ENCODE measurements around the gene CARD10.
"Not testable (repeated sequence)": the region's sequence is repeated elsewhere in the genome, so short reads cannot be mapped to it uniquely, and the experiment has no call there.

The CARD10 gene

GRCh38 chr22:37552524-37553163 lies 33.4 kb upstream of the CARD10 start:
- DNase-seq: no peak

- no peak for DNase-seq
Observed at GRCh38 chr22:37551981-37552380, 32.8 kb upstream of the CARD10 start.

GRCh38 chr22:37550921-37551320 lies 31.7 kb upstream of the CARD10 start:
- DNase-seq: not testable (repeated sequence)

- no peak for DNase-seq
Observed at GRCh38 chr22:37549704-37550059, 30.5 kb upstream of the CARD10 start.

GRCh38 chr22:37547251-37547741 lies 28.1 kb upstream of the CARD10 start:
- no peak for DNase-seq

GRCh38 chr22:37546437-37547250 lies 27.4 kb upstream of the CARD10 start:
- DNase-seq: no peak

GRCh38 chr22:37545703-37546436 lies 26.7 kb upstream of the CARD10 start:
- no peak for DNase-seq

- no peak for DNase-seq
Observed at GRCh38 chr22:37544955-37545702, 25.9 kb upstream of the CARD10 start.

- DNase-seq: no peak
Observed at GRCh38 chr22:37542959-37543358, 23.7 kb upstream of the CARD10 start.

GRCh38 chr22:37542416-37542815 lies 23.2 kb upstream of the CARD10 start:
- DNase-seq: not testable (repeated sequence)

- DNase-seq: not testable (repeated sequence)
Observed at GRCh38 chr22:37539790-37540189, 20.6 kb upstream of the CARD10 start.

GRCh38 chr22:37538590-37539357 lies 19.6 kb upstream of the CARD10 start:
- peak; percentile 72 for DNase-seq

GRCh38 chr22:37535159-37535558 lies 15.9 kb upstream of the CARD10 start:
- DNase-seq: no peak

GRCh38 chr22:37534445-37534844 lies 15.2 kb upstream of the CARD10 start:
- no peak for DNase-seq

- DNase-seq: peak; percentile 3
Observed at GRCh38 chr22:37533995-37534394, 14.8 kb upstream of the CARD10 start.

GRCh38 chr22:37529652-37530345 lies 10.6 kb upstream of the CARD10 start:
- peak; percentile 43 for DNase-seq

- DNase-seq: not testable (repeated sequence)
Observed at GRCh38 chr22:37527952-37528351, 8.7 kb upstream of the CARD10 start.

GRCh38 chr22:37527081-37527752 lies 8.0 kb upstream of the CARD10 start:
- DNase-seq: not testable (repeated sequence)

- DNase-seq: no peak
Observed at GRCh38 chr22:37526376-37526775, 7.2 kb upstream of the CARD10 start.

- DNase-seq: no peak
Observed at GRCh38 chr22:37525746-37526350, 6.6 kb upstream of the CARD10 start.
